Measurements from ENCODE around the gene SPHK1. TPM values are rescaled to one million over a fixed set of nuclear protein-coding genes. Genes with fewer than 3 reads are reported as not detected.

SPHK1 gene
- total and polyA plus RNA-seq, 12 donors, result 1.7 to 20.8 (median 3.4) TPM

GRCh38 chr17:76381633-76382350 is 2.6 kb upstream of the SPHK1 start:
- ATAC-seq (no peak), DNase-seq (peak; percentile 26 to 51)
- Histone ChIP-seq H3K27me3 (peaks cover 0 to 11% (median 0%) of the 10 kb centered on the region in 7 donors), H3K36me3 (peaks cover 0 to 1% (median 0%) of the 10 kb centered on the region in 9 donors), H3K9me3 (no peaks in the 10 kb centered on the region), H3K4me1 (peaks cover 5 to 57% (median 37%) of the 10 kb centered on the region in 9 donors), H3K27ac (peak overlapping the region in 4 of 10 donors; percentile 78 to 93 (median 86)), H3K4me3 (peak overlapping the region in 4 of 10 donors; percentile 55 to 74 (median 68))
- intact Hi-C loops (cut with DNase I), result no loop called here
- TF ChIP-seq CTCF (IDR thresholded peaks at IDR 0.05), result no peak
- 80 to 86% methylated on average over 19 of the region's 19 CpGs for WGBS, 2 donors

DNA sequence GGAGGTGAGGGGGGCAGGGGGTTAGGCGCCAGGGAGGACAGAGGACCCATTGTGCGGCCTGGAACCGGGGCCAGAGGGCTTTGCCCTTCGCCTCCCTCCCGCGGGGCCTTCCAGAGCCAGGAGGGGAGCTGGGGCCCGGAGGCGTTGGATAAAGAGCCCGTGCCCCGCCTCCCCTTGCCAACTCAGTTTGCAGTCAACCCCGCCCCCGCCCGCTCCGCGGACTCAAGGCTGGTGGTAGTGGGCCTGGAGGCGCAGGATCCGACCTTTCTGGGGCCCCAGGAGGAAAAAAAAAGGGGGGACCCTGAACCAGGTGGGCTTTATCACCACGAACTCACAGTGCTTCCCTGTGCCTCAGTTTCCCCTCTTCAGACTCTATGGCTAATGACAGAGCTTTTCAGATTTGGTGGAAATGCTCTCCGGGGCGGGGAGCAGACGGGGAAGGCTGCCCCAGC is 2.0 kb upstream of the SPHK1 start:
- Histone ChIP-seq H3K36me3 (peaks cover 0 to 7% (median 0%) of the 10 kb centered on the region in 9 donors), H3K4me1 (peaks cover 5 to 53% (median 35%) of the 10 kb centered on the region in 9 donors), H3K9me3 (no peaks in the 10 kb centered on the region), H3K27ac (peak overlapping the region; percentile 1 to 98 (median 86)), H3K27me3 (peaks cover 0 to 11% (median 0%) of the 10 kb centered on the region in 7 donors), H3K4me3 (peak overlapping the region; percentile 47 to 84 (median 70))
- 43 to 62% methylated on average over 21 of the region's 21 CpGs for WGBS, 2 donors
- intact Hi-C loops (cut with DNase I), result no loop called here
- DNase-seq (no peak), ATAC-seq (no peak)
- TF ChIP-seq CTCF (IDR thresholded peaks at IDR 0.05), result no peak

DNA sequence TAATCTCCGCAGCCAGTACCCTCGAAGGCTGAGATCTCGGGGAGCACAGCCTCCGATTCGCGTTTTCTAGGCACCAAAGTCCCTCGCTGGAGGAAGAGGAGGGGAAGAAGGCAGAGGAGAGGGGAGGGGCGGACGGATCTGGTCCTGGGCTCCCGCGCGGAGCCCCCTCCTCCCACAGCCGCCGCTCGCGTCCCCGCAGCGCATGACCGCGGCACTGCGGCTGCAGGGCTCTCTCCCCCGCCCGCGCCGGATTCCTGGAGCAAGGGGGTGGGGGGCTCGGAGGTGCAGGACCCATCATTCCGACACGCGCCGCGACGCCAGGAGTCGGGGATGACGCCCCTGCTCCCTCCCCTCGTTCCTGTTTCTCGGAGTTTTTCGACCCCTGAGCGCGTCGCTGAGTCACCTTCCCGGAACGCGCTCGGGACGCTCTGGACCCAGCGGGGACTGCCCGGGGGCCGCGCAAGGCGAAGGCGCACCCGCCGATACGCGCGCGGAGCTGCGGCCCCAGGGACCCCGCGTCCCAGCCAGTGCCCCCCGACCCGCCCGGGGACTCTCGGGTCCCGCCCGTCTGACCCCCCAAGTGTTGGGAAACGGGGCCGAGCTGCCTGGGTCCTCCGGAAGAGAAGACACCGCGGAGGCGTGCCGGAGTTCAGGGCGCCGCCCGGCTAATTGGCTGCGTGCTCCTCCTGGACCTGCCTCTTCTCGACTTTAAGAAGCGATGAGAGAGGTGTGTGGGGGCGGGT is 1.4 kb upstream of the SPHK1 start:
- intact Hi-C loops (cut with DNase I), result no loop called here
- peaks cover 0 to 7% (median 0%) of the 10 kb centered on the region in 9 donors for H3K36me3 ChIP-seq
- 1 to 2% methylated on average over 64 to 80 of the region's 80 CpGs for WGBS, 2 donors
- no peak for TF ChIP-seq CTCF (IDR thresholded peaks at IDR 0.05)
- H3K27me3 ChIP-seq, result peaks cover 0 to 11% (median 0%) of the 10 kb centered on the region in 7 donors
- H3K4me1 ChIP-seq, result peaks cover 5 to 52% (median 35%) of the 10 kb centered on the region in 9 donors
- H3K4me3 ChIP-seq, result peak overlapping the region; percentile 47 to 84 (median 70)
- H3K27ac ChIP-seq, result peak overlapping the region; percentile 54 to 98 (median 86)
- no peaks in the 10 kb centered on the region for H3K9me3 ChIP-seq
- ATAC-seq (peak; percentile 8 to 39 (median 26)), DNase-seq (peak; percentile 38 to 55)

- TF ChIP-seq CTCF (IDR thresholded peaks at IDR 0.05), result peak in 8 of 9 donors; percentile 12 to 52 (median 43)
- Histone ChIP-seq H3K36me3 (peaks cover 0 to 7% (median 0%) of the 10 kb centered on the region in 9 donors), H3K9me3 (no peaks in the 10 kb centered on the region), H3K27me3 (peaks cover 0 to 11% (median 0%) of the 10 kb centered on the region in 7 donors), H3K27ac (peak overlapping the region; percentile 54 to 98 (median 86)), H3K4me3 (peak overlapping the region; percentile 47 to 84 (median 70)), H3K4me1 (peaks cover 5 to 52% (median 35%) of the 10 kb centered on the region in 9 donors)
- ATAC-seq (peak; percentile 21 to 58 (median 40)), DNase-seq (peak; percentile 65 to 66)
- intact Hi-C loops (cut with DNase I), result no loop called here
- 0% methylated on average over 58 to 65 of the region's 65 CpGs for WGBS, 2 donors
These were observed 725 bp upstream of the SPHK1 start for GRCh38 chr17:76383546-76384221.
